ENCODE data around the gene SEMA4A.
A peak's percentile ranks its signal among the peaks of the same experiment; 100 is the strongest.

Gene SEMA4A

GRCh38 chr1:156191292-156191964, 38.0 kb downstream of the SEMA4A start:
- Histone ChIP-seq H3K9ac (ENCODE audit: low read length) (no peak overlapping the region), H3K9me3 (ENCODE audit: control insufficient read depth, insufficient read depth, low read depth, low read length) (peaks cover 2% of the 10 kb centered on the region), H3K4me3 (ENCODE audit: low read depth, low read length) (no peak overlapping the region), H3K27ac (ENCODE audit: low read depth, low read length) (no peak overlapping the region), H3K27me3 (ENCODE audit: control insufficient read depth, insufficient read depth, low read length) (no peaks in the 10 kb centered on the region), H3K36me3 (ENCODE audit: control insufficient read depth, insufficient read depth, low read length) (peaks cover 10% of the 10 kb centered on the region), H3K4me1 (ENCODE audit: control insufficient read depth, insufficient read depth, low read length) (peaks cover 23% of the 10 kb centered on the region)

GRCh38 chr1:156193208-156193487, 39.8 kb downstream of the SEMA4A start:
- Histone ChIP-seq H3K9me3 (ENCODE audit: control insufficient read depth, insufficient read depth, low read depth, low read length) (no peaks in the 10 kb centered on the region; the same call in 1 of the 2 replicates), H3K27me3 (ENCODE audit: control insufficient read depth, insufficient read depth, low read length) (no peaks in the 10 kb centered on the region), H3K36me3 (ENCODE audit: control insufficient read depth, insufficient read depth, low read length) (peaks cover 16% of the 10 kb centered on the region), H3K9ac (ENCODE audit: low read length) (peak overlapping the region; percentile 77), H3K4me3 (ENCODE audit: low read depth, low read length) (peak overlapping the region; percentile 98), H3K27ac (ENCODE audit: low read depth, low read length) (peak overlapping the region; percentile 85), H3K4me1 (ENCODE audit: control insufficient read depth, insufficient read depth, low read length) (peaks cover 23% of the 10 kb centered on the region)

GRCh38 chr1:156193488-156194299, 40.3 kb downstream of the SEMA4A start, which contains the start of gene SLC25A44:
TSS of gene SLC25A44 (plus strand) at chr1:156194104. CDS start at chr1:156199848, 5,744 bp downstream.
- Histone ChIP-seq H3K27me3 (ENCODE audit: control insufficient read depth, insufficient read depth, low read length) (no peaks in the 10 kb centered on the region), H3K36me3 (ENCODE audit: control insufficient read depth, insufficient read depth, low read length) (peaks cover 16% of the 10 kb centered on the region), H3K27ac (ENCODE audit: low read depth, low read length) (peak within 1 kb of the TSS; percentile 85), H3K4me1 (ENCODE audit: control insufficient read depth, insufficient read depth, low read length) (peaks cover 23% of the 10 kb centered on the region), H3K9me3 (ENCODE audit: control insufficient read depth, insufficient read depth, low read depth, low read length) (no peaks in the 10 kb centered on the region; the same call in 1 of the 2 replicates), H3K9ac (ENCODE audit: low read length) (peak within 1 kb of the TSS; percentile 77), H3K4me3 (ENCODE audit: low read depth, low read length) (peak within 1 kb of the TSS; percentile 98)

GRCh38 chr1:156194300-156194652, 40.9 kb downstream of the SEMA4A start:
- H3K27me3 ChIP-seq (ENCODE audit: control insufficient read depth, insufficient read depth, low read length), result no peaks in the 10 kb centered on the region
- H3K4me1 ChIP-seq (ENCODE audit: control insufficient read depth, insufficient read depth, low read length), result peaks cover 23% of the 10 kb centered on the region
- H3K9me3 ChIP-seq (ENCODE audit: control insufficient read depth, insufficient read depth, low read depth, low read length), result no peaks in the 10 kb centered on the region
- peak overlapping the region; percentile 98 for H3K4me3 ChIP-seq (ENCODE audit: low read depth, low read length)
- H3K36me3 ChIP-seq (ENCODE audit: control insufficient read depth, insufficient read depth, low read length), result peaks cover 20% of the 10 kb centered on the region
- H3K9ac ChIP-seq (ENCODE audit: low read length), result peak overlapping the region; percentile 75
- H3K27ac ChIP-seq (ENCODE audit: low read depth, low read length), result no peak overlapping the region; the same call in 1 of the 2 replicates

GRCh38 chr1:156195853-156196252, 42.5 kb downstream of the SEMA4A start:
- no peak overlapping the region for H3K9ac ChIP-seq (ENCODE audit: low read length)

GRCh38 chr1:156196445-156196844, 43.1 kb downstream of the SEMA4A start:
- no peaks in the 10 kb centered on the region for H3K27me3 ChIP-seq (ENCODE audit: control insufficient read depth, insufficient read depth, low read length)
- no peaks in the 10 kb centered on the region for H3K9me3 ChIP-seq (ENCODE audit: control insufficient read depth, insufficient read depth, low read depth, low read length)
- no peak overlapping the region for H3K27ac ChIP-seq (ENCODE audit: low read depth, low read length)
- H3K4me1 ChIP-seq (ENCODE audit: control insufficient read depth, insufficient read depth, low read length), result peaks cover 23% of the 10 kb centered on the region
- H3K36me3 ChIP-seq (ENCODE audit: control insufficient read depth, insufficient read depth, low read length), result peaks cover 38% of the 10 kb centered on the region
- H3K4me3 ChIP-seq (ENCODE audit: low read depth, low read length), result no peak overlapping the region
- no peak overlapping the region for H3K9ac ChIP-seq (ENCODE audit: low read length)

More at GRCh38 chr1:156195853-156196252, 42.5 kb downstream of the SEMA4A start:
- Histone ChIP-seq H3K27ac (ENCODE audit: low read depth, low read length) (no peak overlapping the region), H3K4me3 (ENCODE audit: low read depth, low read length) (no peak overlapping the region), H3K36me3 (ENCODE audit: control insufficient read depth, insufficient read depth, low read length) (peaks cover 33% of the 10 kb centered on the region), H3K9me3 (ENCODE audit: control insufficient read depth, insufficient read depth, low read depth, low read length) (no peaks in the 10 kb centered on the region), H3K27me3 (ENCODE audit: control insufficient read depth, insufficient read depth, low read length) (no peaks in the 10 kb centered on the region), H3K4me1 (ENCODE audit: control insufficient read depth, insufficient read depth, low read length) (peaks cover 23% of the 10 kb centered on the region)

- Histone ChIP-seq H3K36me3 (ENCODE audit: control insufficient read depth, insufficient read depth, low read length) (peaks cover 47% of the 10 kb centered on the region), H3K27ac (ENCODE audit: low read depth, low read length) (no peak overlapping the region), H3K4me1 (ENCODE audit: control insufficient read depth, insufficient read depth, low read length) (peaks cover 16% of the 10 kb centered on the region), H3K4me3 (ENCODE audit: low read depth, low read length) (no peak overlapping the region), H3K27me3 (ENCODE audit: control insufficient read depth, insufficient read depth, low read length) (no peaks in the 10 kb centered on the region), H3K9ac (ENCODE audit: low read length) (no peak overlapping the region), H3K9me3 (ENCODE audit: control insufficient read depth, insufficient read depth, low read depth, low read length) (no peaks in the 10 kb centered on the region)
Observed at GRCh38 chr1:156198831-156199349, 45.5 kb downstream of the SEMA4A start.

GRCh38 chr1:156200044-156200443, 46.7 kb downstream of the SEMA4A start:
- no peaks in the 10 kb centered on the region for H3K27me3 ChIP-seq (ENCODE audit: control insufficient read depth, insufficient read depth, low read length)
- peaks cover 10% of the 10 kb centered on the region; the same call in 1 of the 2 replicates for H3K4me1 ChIP-seq (ENCODE audit: control insufficient read depth, insufficient read depth, low read length)
- H3K9me3 ChIP-seq (ENCODE audit: control insufficient read depth, insufficient read depth, low read depth, low read length), result no peaks in the 10 kb centered on the region
- peaks cover 52% of the 10 kb centered on the region for H3K36me3 ChIP-seq (ENCODE audit: control insufficient read depth, insufficient read depth, low read length)
- no peak overlapping the region for H3K27ac ChIP-seq (ENCODE audit: low read depth, low read length)
- H3K9ac ChIP-seq (ENCODE audit: low read length), result no peak overlapping the region
- no peak overlapping the region for H3K4me3 ChIP-seq (ENCODE audit: low read depth, low read length)

- Histone ChIP-seq H3K9me3 (ENCODE audit: control insufficient read depth, insufficient read depth, low read depth, low read length) (no peaks in the 10 kb centered on the region), H3K4me3 (ENCODE audit: low read depth, low read length) (no peak overlapping the region), H3K4me1 (ENCODE audit: control insufficient read depth, insufficient read depth, low read length) (peaks cover under 1% of the 10 kb centered on the region; the same call in 1 of the 2 replicates), H3K27ac (ENCODE audit: low read depth, low read length) (no peak overlapping the region), H3K27me3 (ENCODE audit: control insufficient read depth, insufficient read depth, low read length) (no peaks in the 10 kb centered on the region), H3K36me3 (ENCODE audit: control insufficient read depth, insufficient read depth, low read length) (peaks cover 58% of the 10 kb centered on the region), H3K9ac (ENCODE audit: low read length) (no peak overlapping the region)
Observed at GRCh38 chr1:156203331-156203730, 49.9 kb downstream of the SEMA4A start.

- Histone ChIP-seq H3K36me3 (ENCODE audit: control insufficient read depth, insufficient read depth, low read length) (peaks cover 63% of the 10 kb centered on the region), H3K27ac (ENCODE audit: low read depth, low read length) (no peak overlapping the region), H3K9me3 (ENCODE audit: control insufficient read depth, insufficient read depth, low read depth, low read length) (no peaks in the 10 kb centered on the region), H3K27me3 (ENCODE audit: control insufficient read depth, insufficient read depth, low read length) (no peaks in the 10 kb centered on the region), H3K4me3 (ENCODE audit: low read depth, low read length) (no peak overlapping the region), H3K4me1 (ENCODE audit: control insufficient read depth, insufficient read depth, low read length) (peaks cover 11% of the 10 kb centered on the region), H3K9ac (ENCODE audit: low read length) (no peak overlapping the region)
Observed at GRCh38 chr1:156204686-156205085, 51.3 kb downstream of the SEMA4A start.

GRCh38 chr1:156211243-156211642, 57.9 kb downstream of the SEMA4A start:
- H3K36me3 ChIP-seq (ENCODE audit: control insufficient read depth, insufficient read depth, low read length), result peaks cover 49% of the 10 kb centered on the region
- no peak overlapping the region for H3K27ac ChIP-seq (ENCODE audit: low read depth, low read length)
- no peaks in the 10 kb centered on the region for H3K9me3 ChIP-seq (ENCODE audit: control insufficient read depth, insufficient read depth, low read depth, low read length)

More at GRCh38 chr1:156211243-156211642, 57.9 kb downstream of the SEMA4A start:
- Histone ChIP-seq H3K4me3 (ENCODE audit: low read depth, low read length) (no peak overlapping the region), H3K4me1 (ENCODE audit: control insufficient read depth, insufficient read depth, low read length) (peaks cover 24% of the 10 kb centered on the region), H3K9ac (ENCODE audit: low read length) (no peak overlapping the region), H3K27me3 (ENCODE audit: control insufficient read depth, insufficient read depth, low read length) (no peaks in the 10 kb centered on the region)
